HFFc6 (cell line): ENCODE measurements around the gene PLXND1. TPM values are rescaled to one million over a fixed set of nuclear protein-coding genes. Genes with fewer than 3 reads are reported as not detected.

Experiments
- DNase-seq: peaks from one replicate; pipeline ENCODE4 v3.0.0-alpha.2; 2018
- H3K27ac Mint-ChIP-seq: 2 replicates; pipeline ENCODE4 v1.8.0; 2020; ENCODE audit warnings: mild to moderate bottlenecking, mixed read lengths
- H3K27me3 Mint-ChIP-seq: 2 replicates; pipeline ENCODE4 v1.8.0; 2021; ENCODE audit warnings: mild to moderate bottlenecking, moderate library complexity, mixed read lengths; ENCODE audit not compliant: insufficient read depth
- H3K36me3 Mint-ChIP-seq: 2 replicates; pipeline ENCODE4 v1.8.0; 2021; ENCODE audit warnings: low read depth, mixed read lengths
- H3K4me1 Mint-ChIP-seq: 2 replicates; pipeline ENCODE4 v1.8.0; 2020; ENCODE audit warnings: low read depth, mixed read lengths
- H3K4me3 Mint-ChIP-seq: 2 replicates; pipeline ENCODE4 v1.8.0; 2020; ENCODE audit warnings: mild to moderate bottlenecking, moderate library complexity, mixed read lengths
- H3K9me3 Mint-ChIP-seq: 2 replicates; pipeline ENCODE4 v1.8.0; 2020; ENCODE audit warnings: mild to moderate bottlenecking, mixed read lengths
- CTCF ChIP-seq: fragments of 200-600 bp; sonication (generic); IDR thresholded peaks from 2 replicates; pipeline ENCODE4 v1.5.0; 2021; ENCODE audit warnings: antibody characterized with exemption, mild to moderate bottlenecking
- total RNA-seq, 6 experiments: library from RNA; stranded (reverse); fragmentation: NEBNext Ultra II Directional; extraction: Animal tissue kit (Norgen Biotek cat#: 25700); gene quantifications; 2 replicates in 1 of 6; 3 replicates in 5 of 6; pipeline ENCODE4 v1.2.3, GENCODE V29; 2021

Gene PLXND1
- total RNA-seq, 6 experiments from 2014 or later: 86.7 to 118 (median 108) TPM

DNA sequence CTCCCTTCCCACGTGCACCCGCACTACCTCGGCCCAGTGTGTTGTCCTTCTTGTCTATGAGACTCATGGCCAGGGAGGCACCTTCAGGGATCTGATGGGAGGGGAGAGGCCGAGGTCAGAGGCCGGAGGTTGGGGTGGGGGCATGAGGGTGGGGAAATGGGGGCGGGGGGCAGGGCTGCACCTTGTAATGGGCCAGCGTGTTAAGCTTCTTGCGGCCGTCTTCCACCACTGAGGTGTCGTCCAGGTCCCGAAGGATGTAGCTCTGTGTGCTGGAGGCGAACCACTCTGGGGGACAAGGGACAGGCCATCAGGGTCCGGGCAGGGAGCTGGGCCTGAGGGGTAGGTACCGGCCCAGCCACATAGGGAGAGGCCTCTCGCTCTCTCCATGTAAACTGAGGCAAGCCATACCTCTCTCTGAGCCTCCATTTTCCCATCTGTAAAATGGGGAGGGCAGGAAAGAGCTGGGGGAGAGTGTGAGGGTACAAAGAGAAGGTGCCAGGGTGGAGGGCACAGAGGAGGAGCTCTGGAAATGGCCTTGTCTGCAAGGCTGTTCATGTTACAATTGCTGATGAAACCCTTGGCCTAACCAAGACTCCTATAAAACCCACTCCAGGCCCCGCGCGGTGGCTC, 44.7 kb downstream of the PLXND1 start:
- TF ChIP-seq CTCF: no peak
- Mint-ChIP-seq H3K27ac (peak overlapping the region; percentile 97), H3K4me1 (peaks cover 49% of the 10 kb centered on the region)

DNA sequence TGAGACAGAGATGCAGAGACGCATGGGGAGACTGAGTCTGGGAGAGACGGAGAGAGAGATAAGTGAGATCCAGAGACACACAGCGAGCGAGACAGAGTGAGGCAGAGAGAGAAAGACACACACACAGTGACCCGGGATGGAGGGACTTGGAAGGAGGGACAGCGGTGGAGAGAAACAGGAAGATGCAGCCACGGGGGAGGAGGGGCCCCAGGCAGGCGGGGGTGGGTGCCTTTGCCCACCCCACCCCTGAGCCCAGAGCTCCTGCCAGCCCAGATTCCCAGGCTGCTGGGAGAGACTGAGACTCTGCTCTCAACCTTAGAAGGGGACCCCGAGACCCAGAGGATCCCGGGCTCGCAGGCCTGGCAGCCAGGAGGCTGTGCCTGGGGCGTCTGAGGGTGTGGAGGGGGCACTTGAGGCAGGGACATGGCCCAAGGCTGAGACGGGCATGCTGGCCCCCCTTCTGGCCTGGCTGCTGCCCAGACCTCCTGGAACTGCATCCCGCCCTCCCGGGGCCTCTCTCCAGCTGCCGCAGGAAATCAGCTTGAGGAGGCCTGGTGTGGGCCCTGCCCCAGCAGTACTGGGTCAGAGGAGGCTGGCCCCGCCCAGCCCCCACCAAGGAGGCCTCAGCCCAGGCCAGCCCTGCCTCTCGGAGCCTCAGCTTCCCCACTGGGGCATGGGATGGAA, 45.4 kb downstream of the PLXND1 start:
- peaks cover 49% of the 10 kb centered on the region for H3K4me1 Mint-ChIP-seq
- H3K36me3 Mint-ChIP-seq: peaks cover 32% of the 10 kb centered on the region
- H3K9me3 Mint-ChIP-seq: no peaks in the 10 kb centered on the region
- H3K27me3 Mint-ChIP-seq: peaks cover 7% of the 10 kb centered on the region
- peak overlapping the region; percentile 82 for H3K4me3 Mint-ChIP-seq
- peak; percentile 76 for DNase-seq
- H3K27ac Mint-ChIP-seq: peak overlapping the region; percentile 97
- no peak for TF ChIP-seq CTCF

More for the DNA sequence above, 44.7 kb downstream of the PLXND1 start:
- Mint-ChIP-seq H3K9me3 (no peaks in the 10 kb centered on the region), H3K27me3 (peaks cover 7% of the 10 kb centered on the region; the same call in 1 of the 2 replicates), H3K36me3 (peaks cover 32% of the 10 kb centered on the region), H3K4me3 (no peak overlapping the region)
- no peak for DNase-seq

GRCh38 chr3:129560269-129560787, 46.1 kb downstream of the PLXND1 start:
- Mint-ChIP-seq H3K4me1 (peaks cover 49% of the 10 kb centered on the region), H3K36me3 (peaks cover 27% of the 10 kb centered on the region), H3K9me3 (no peaks in the 10 kb centered on the region), H3K27me3 (peaks cover 7% of the 10 kb centered on the region), H3K4me3 (peak overlapping the region; percentile 82), H3K27ac (peak overlapping the region; percentile 97)
- no peak for TF ChIP-seq CTCF
- DNase-seq: peak; percentile 67

DNA sequence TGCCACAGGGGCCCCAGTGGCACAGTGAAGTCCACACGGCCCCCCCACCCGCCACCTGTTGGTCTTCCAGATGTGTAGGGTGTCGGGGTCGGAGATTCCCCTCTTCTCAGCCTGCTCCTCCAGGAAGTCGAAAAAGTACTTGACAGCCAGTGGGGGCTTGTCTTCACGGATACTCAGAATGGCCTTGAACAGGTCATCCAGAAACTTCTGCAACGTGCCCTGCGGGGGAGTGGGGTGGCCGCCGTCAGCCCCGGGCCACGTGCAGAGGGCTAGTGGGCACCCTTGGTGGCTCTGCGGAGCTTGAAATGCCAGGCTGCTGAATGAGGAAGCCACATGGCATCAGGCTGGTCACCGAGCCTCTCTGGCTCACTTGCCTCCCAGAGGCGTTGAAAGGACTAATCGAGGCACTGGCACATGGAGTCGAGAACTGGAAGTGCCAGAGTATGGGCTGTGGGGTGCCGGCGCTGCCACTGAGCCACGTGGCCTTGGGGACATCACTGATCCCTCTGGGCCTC, 46.9 kb downstream of the PLXND1 start:
- Mint-ChIP-seq H3K27ac (peak overlapping the region; percentile 97), H3K9me3 (no peaks in the 10 kb centered on the region), H3K36me3 (peaks cover 27% of the 10 kb centered on the region), H3K4me1 (peaks cover 48% of the 10 kb centered on the region), H3K4me3 (peak overlapping the region; percentile 82), H3K27me3 (peaks cover 7% of the 10 kb centered on the region)
- TF ChIP-seq CTCF: no peak
- no peak for DNase-seq

- Mint-ChIP-seq H3K4me3 (peak overlapping the region; percentile 82), H3K36me3 (peaks cover 27% of the 10 kb centered on the region), H3K27ac (peak overlapping the region; percentile 97), H3K4me1 (peaks cover 53% of the 10 kb centered on the region), H3K27me3 (peaks cover 7% of the 10 kb centered on the region), H3K9me3 (no peaks in the 10 kb centered on the region)
- peak; percentile 77 for DNase-seq
- no peak for TF ChIP-seq CTCF
Measured at GRCh38 chr3:129558772-129559564, 47.5 kb downstream of the PLXND1 start.
